Hematopoietic multipotent progenitor cell treated with erythropoietin and hydrocortisone succinate and interleukin-3 and kit ligand, for 15 days (in vitro differentiated cells): ENCODE data around the gene TRPC4AP.

Experiments used
- DNase-seq: peaks from one replicate; pipeline ENCODE4 v3.0.0-alpha.2; 2015; ENCODE audit warnings: low spot score

Gene TRPC4AP

GRCh38 chr20:34986311-34987287, 106.0 kb downstream of the TRPC4AP start:
- DNase-seq: no peak

- DNase-seq: no peak
Measured at GRCh38 chr20:34985461-34986310, 106.9 kb downstream of the TRPC4AP start.

GRCh38 chr20:34984756-34985261, 107.8 kb downstream of the TRPC4AP start:
- DNase-seq: no peak

- DNase-seq: no peak
Measured at GRCh38 chr20:34983995-34984735, 108.4 kb downstream of the TRPC4AP start.

GRCh38 chr20:34983089-34983820, 109.4 kb downstream of the TRPC4AP start:
- DNase-seq: no peak

GRCh38 chr20:34982270-34983088, 110.1 kb downstream of the TRPC4AP start:
- no peak for DNase-seq

- DNase-seq: no peak
Measured at GRCh38 chr20:34980543-34981233, 111.9 kb downstream of the TRPC4AP start.

GRCh38 chr20:34979366-34980153, 113.0 kb downstream of the TRPC4AP start:
- DNase-seq: peak; percentile 26

GRCh38 chr20:34978092-34978744, 114.4 kb downstream of the TRPC4AP start:
- DNase-seq: no peak

- no peak for DNase-seq
Measured at GRCh38 chr20:34977365-34978091, 115.1 kb downstream of the TRPC4AP start.

- no peak for DNase-seq
Measured at GRCh38 chr20:34976286-34976685, 116.3 kb downstream of the TRPC4AP start.

- peak; percentile 7 for DNase-seq
Measured at GRCh38 chr20:34974246-34974645, 118.4 kb downstream of the TRPC4AP start.

- no peak for DNase-seq
Measured at GRCh38 chr20:34971561-34972235, 120.9 kb downstream of the TRPC4AP start.

- no peak for DNase-seq
Measured at GRCh38 chr20:34970846-34971560, 121.6 kb downstream of the TRPC4AP start.

GRCh38 chr20:34970193-34970840, 122.3 kb downstream of the TRPC4AP start:
- DNase-seq: no peak
